WERI-Rb-1 (cell line): Measurements from ENCODE around the gene SDSL.

Experiments
- DNase-seq: peaks from one replicate; pipeline ENCODE4 v3.0.0-alpha.2; 2020
- H3K27ac ChIP-seq: fragments of 250-450 bp; sonication (Bioruptor Pico); 2 replicates; pipeline ENCODE4 v1.5.1; 2020; ENCODE audit warnings: mild to moderate bottlenecking, moderate library complexity
- H3K27me3 ChIP-seq: fragments of 250-450 bp; sonication (Bioruptor Pico); 2 replicates; pipeline ENCODE4 v1.5.1; 2021; ENCODE audit warnings: mild to moderate bottlenecking, low read depth, moderate library complexity; ENCODE audit not compliant: insufficient read depth, severe bottlenecking
- H3K36me3 ChIP-seq: fragments of 250-450 bp; sonication (Bioruptor Pico); 2 replicates; pipeline ENCODE4 v1.5.1; 2020; ENCODE audit warnings: mild to moderate bottlenecking, moderate library complexity
- H3K4me3 ChIP-seq: 2 replicates; pipeline ENCODE4 v1.5.1; 2011; ENCODE audit warnings: low read depth, mild to moderate bottlenecking, control low read depth, low read length
- H3K9me3 ChIP-seq: fragments of 250-450 bp; sonication (Bioruptor Pico); 2 replicates; pipeline ENCODE4 v1.5.1; 2021; ENCODE audit warnings: mild to moderate bottlenecking, moderate library complexity; ENCODE audit not compliant: severe bottlenecking
- CTCF ChIP-seq: IDR thresholded peaks from 2 replicates; pipeline ENCODE4 v1.5.1; 2011; ENCODE audit warnings: low read depth, mild to moderate bottlenecking, control low read depth, inconsistent platforms, low read length

The SDSL gene

DNA sequence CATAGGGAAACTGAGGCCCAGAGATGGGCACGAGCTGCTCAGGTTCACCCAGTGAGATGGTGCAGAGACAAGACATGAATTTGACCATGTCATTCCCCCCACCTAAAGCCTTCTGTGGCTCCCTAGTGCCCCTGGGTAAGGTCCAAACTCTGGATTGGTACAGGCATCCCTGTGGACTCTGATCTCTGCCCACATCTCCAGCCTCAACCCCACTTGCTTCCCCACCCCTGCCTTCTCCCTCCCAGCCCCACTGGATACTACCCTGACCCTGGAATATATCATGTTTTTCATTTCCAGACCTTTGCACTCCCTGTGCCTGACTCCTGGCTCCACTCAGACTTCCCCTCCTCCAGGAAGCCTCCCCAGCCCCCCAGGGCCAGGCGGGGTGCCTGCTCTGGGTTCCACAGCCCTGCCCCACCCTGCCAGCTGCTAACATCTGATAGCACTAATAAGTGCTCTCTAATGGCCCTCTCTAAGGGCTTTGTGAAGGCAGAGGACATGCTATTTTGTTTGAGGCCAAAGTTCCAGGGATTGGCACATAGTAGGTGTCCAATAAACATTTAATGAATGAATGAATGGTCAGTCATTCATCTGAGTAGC is 1.1 kb upstream of the SDSL start:
- no peak for DNase-seq
- Histone ChIP-seq H3K27ac (no peak overlapping the region), H3K36me3 (no peaks in the 10 kb centered on the region; the same call in 1 of the 2 replicates), H3K27me3 (no peaks in the 10 kb centered on the region), H3K4me3 (no peak overlapping the region), H3K9me3 (no peaks in the 10 kb centered on the region)
- TF ChIP-seq CTCF, result no peak

- TF ChIP-seq CTCF, result no peak
- Histone ChIP-seq H3K27ac (peak overlapping the region; percentile 80), H3K9me3 (no peaks in the 10 kb centered on the region), H3K4me3 (peak overlapping the region; percentile 51), H3K27me3 (no peaks in the 10 kb centered on the region), H3K36me3 (no peaks in the 10 kb centered on the region; the same call in 1 of the 2 replicates)
- DNase-seq, result no peak
Observed at GRCh38 chr12:113422886-113423669, 898 bp downstream of the SDSL start.

DNA sequence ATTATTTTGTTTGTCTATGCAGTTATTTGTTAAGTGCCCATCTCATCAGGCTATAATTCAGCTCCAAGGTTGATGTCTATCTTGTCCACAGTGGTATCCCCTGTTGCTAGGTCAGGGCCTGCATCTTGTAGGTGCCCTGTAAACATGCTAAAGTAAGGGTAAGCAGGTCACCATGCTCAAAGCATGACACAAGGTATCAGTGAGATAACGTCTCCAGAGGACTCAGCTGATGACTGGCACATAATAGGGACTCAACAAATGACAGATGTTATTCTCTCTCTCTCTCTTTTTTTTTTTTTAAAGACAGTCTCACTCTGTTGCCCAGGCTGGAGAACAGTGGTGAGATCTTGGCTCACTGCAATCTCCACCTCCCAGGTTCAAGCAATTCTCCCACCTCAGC is 2.3 kb downstream of the SDSL start:
- no peak for DNase-seq
- no peak for TF ChIP-seq CTCF

GRCh38 chr12:113424915-113425823 is 3.0 kb downstream of the SDSL start:
- H3K27ac ChIP-seq, result no peak overlapping the region

More for the DNA sequence above, 2.3 kb downstream of the SDSL start:
- no peaks in the 10 kb centered on the region for H3K27me3 ChIP-seq
- no peak overlapping the region for H3K27ac ChIP-seq
- H3K9me3 ChIP-seq, result no peaks in the 10 kb centered on the region
- no peak overlapping the region for H3K4me3 ChIP-seq
- no peaks in the 10 kb centered on the region; the same call in 1 of the 2 replicates for H3K36me3 ChIP-seq

More at GRCh38 chr12:113424915-113425823, 3.0 kb downstream of the SDSL start:
- Histone ChIP-seq H3K4me3 (no peak overlapping the region), H3K36me3 (no peaks in the 10 kb centered on the region; the same call in 1 of the 2 replicates), H3K9me3 (no peaks in the 10 kb centered on the region), H3K27me3 (no peaks in the 10 kb centered on the region)
- DNase-seq, result peak; percentile 63
- peak; percentile 84 for TF ChIP-seq CTCF
